Measurements from ENCODE around the gene TRAF2. TPM values are rescaled to one million over a fixed set of nuclear protein-coding genes. Genes with fewer than 3 reads are reported as not detected.

The TRAF2 gene
- total RNA-seq, 2 experiments from 2014 or later = 10.6 to 11.6 TPM

GRCh38 chr9:136920734-136921231 is 34.5 kb downstream of the TRAF2 start:
- ATAC-seq (ENCODE audit: poor library complexity) (no peak), DNase-seq (no peak)
- no peaks in the 10 kb centered on the region for H3K27me3 ChIP-seq (ENCODE audit: control insufficient read depth in 1 of 2, insufficient read depth in 2 of 2, low read length in 2 of 2)
- H3K36me3 Mint-ChIP-seq (ENCODE audit: low read depth) = peaks cover 52% of the 10 kb centered on the region
- CTCF ChIA-PET = no interaction called here
- H3K4me3 ChIP-seq (ENCODE audit: low read length) = no peak overlapping the region
- H3K9me3 Mint-ChIP-seq = no peaks in the 10 kb centered on the region
- no peak for TF ChIP-seq CTCF (IDR thresholded peaks at IDR 0.05)
- peaks cover 66% of the 10 kb centered on the region for H3K36me3 ChIP-seq (ENCODE audit: insufficient read depth, low read length)
- POLR2A ChIA-PET = no interaction called here
- no peak overlapping the region for H3K27ac ChIP-seq (ENCODE audit: low read depth in 1 of 2, low read length in 2 of 2)
- no peaks in the 10 kb centered on the region for H3K9me3 ChIP-seq (ENCODE audit: control insufficient read depth in 1 of 2, insufficient read depth in 1 of 2, low read length in 2 of 2)
- no peaks in the 10 kb centered on the region for H3K27me3 Mint-ChIP-seq
- H3K27ac Mint-ChIP-seq = no peak overlapping the region
- no peak overlapping the region for H3K4me3 Mint-ChIP-seq
- no peaks in the 10 kb centered on the region for H3K4me1 ChIP-seq (ENCODE audit: insufficient read depth, low read length)
- H3K4me1 Mint-ChIP-seq (ENCODE audit: low read depth) = no peaks in the 10 kb centered on the region
- intact Hi-C loops (cut with DNase I, micrococcal nuclease) = no loop called here

- Histone ChIP-seq H3K9me3 (ENCODE audit: control insufficient read depth in 1 of 2, insufficient read depth in 1 of 2, low read length in 2 of 2) (no peaks in the 10 kb centered on the region), H3K4me1 (ENCODE audit: insufficient read depth, low read length) (no peaks in the 10 kb centered on the region), H3K4me3 (ENCODE audit: low read length) (no peak overlapping the region), H3K36me3 (ENCODE audit: insufficient read depth, low read length) (peaks cover 69% of the 10 kb centered on the region), H3K27me3 (ENCODE audit: control insufficient read depth in 1 of 2, insufficient read depth in 2 of 2, low read length in 2 of 2) (no peaks in the 10 kb centered on the region), H3K27ac (ENCODE audit: low read depth in 1 of 2, low read length in 2 of 2) (no peak overlapping the region)
- Mint-ChIP-seq H3K9me3 (no peaks in the 10 kb centered on the region), H3K36me3 (ENCODE audit: low read depth) (peaks cover 47% of the 10 kb centered on the region), H3K4me1 (ENCODE audit: low read depth) (no peaks in the 10 kb centered on the region), H3K4me3 (no peak overlapping the region), H3K27ac (no peak overlapping the region), H3K27me3 (no peaks in the 10 kb centered on the region)
- intact Hi-C loops (cut with DNase I, micrococcal nuclease) = no loop called here
- no peak for DNase-seq
- ChIA-PET POLR2A (no interaction called here), CTCF (no interaction called here)
- no peak for ATAC-seq (ENCODE audit: poor library complexity)
- TF ChIP-seq CTCF (IDR thresholded peaks at IDR 0.05) = no peak
Measured at GRCh38 chr9:136921307-136921706, 35.0 kb downstream of the TRAF2 start.

GRCh38 chr9:136921718-136922117 is 35.4 kb downstream of the TRAF2 start:
- Histone ChIP-seq H3K9me3 (ENCODE audit: control insufficient read depth in 1 of 2, insufficient read depth in 1 of 2, low read length in 2 of 2) (no peaks in the 10 kb centered on the region), H3K27ac (ENCODE audit: low read depth in 1 of 2, low read length in 2 of 2) (no peak overlapping the region), H3K27me3 (ENCODE audit: control insufficient read depth in 1 of 2, insufficient read depth in 2 of 2, low read length in 2 of 2) (no peaks in the 10 kb centered on the region), H3K36me3 (ENCODE audit: insufficient read depth, low read length) (peaks cover 65% of the 10 kb centered on the region), H3K4me1 (ENCODE audit: insufficient read depth, low read length) (no peaks in the 10 kb centered on the region), H3K4me3 (ENCODE audit: low read length) (no peak overlapping the region)
- ChIA-PET POLR2A (no interaction called here), CTCF (no interaction called here)
- TF ChIP-seq CTCF (IDR thresholded peaks at IDR 0.05) = no peak
- no peaks in the 10 kb centered on the region for H3K27me3 Mint-ChIP-seq
- no peak overlapping the region for H3K27ac Mint-ChIP-seq
- DNase-seq (no peak), ATAC-seq (ENCODE audit: poor library complexity) (no peak)
- peaks cover 46% of the 10 kb centered on the region for H3K36me3 Mint-ChIP-seq (ENCODE audit: low read depth)
- H3K9me3 Mint-ChIP-seq = no peaks in the 10 kb centered on the region
- H3K4me3 Mint-ChIP-seq = no peak overlapping the region
- H3K4me1 Mint-ChIP-seq (ENCODE audit: low read depth) = no peaks in the 10 kb centered on the region
- intact Hi-C loops (cut with DNase I, micrococcal nuclease) = no loop called here

All from CD4-positive, alpha-beta T cell (primary cell).